A375 (cell line): ENCODE data around the gene MIP. TPM values are rescaled to one million over a fixed set of nuclear protein-coding genes. Genes with fewer than 3 reads are reported as not detected.

Experiments used
- total RNA-seq: library from RNA; depleted of rRNA; stranded (reverse); fragments of >200 nt; shearing (Covaris generic); gene quantifications from 2 replicates; pipeline ENCODE4 v1.2.3, GENCODE V29; 2014; rRNA removed

The MIP gene
- total RNA-seq = 0.11 TPM in 1 of 2 replicates, not detected in the other

GRCh38 chr12:56454557-56454956 is at the start of gene MIP:
Gene MIP, minus strand, starts transcription at chr12:56454657. Its CDS starts 44 bp downstream, at chr12:56454613.

GRCh38 chr12:56488041-56488955 is 33.8 kb upstream of the MIP start, which contains the start of gene GLS2:
Gene GLS2, minus strand, starts transcription at chr12:56488161. Its CDS starts 43 bp downstream, at chr12:56488118.

GRCh38 chr12:56468216-56469006 is 14.0 kb upstream of the MIP start, which contains the start of gene SPRYD4:
Gene SPRYD4, plus strand, starts transcription at chr12:56468578. Its CDS starts 14 bp downstream, at chr12:56468592.

GRCh38 chr12:56448860-56449621 is 5.4 kb downstream of the MIP start, which contains the start of gene TIMELESS:
Gene TIMELESS, minus strand, starts transcription at chr12:56449426. Its CDS starts 15,256 bp downstream, at chr12:56434170.

Other genes with a start within 250 kb of the MIP start
- 115 and 119 TPM in 2 replicates for gene RNF41, start 232.7 kb downstream of the MIP start, total RNA-seq
- 58.5 and 66.1 TPM in 2 replicates for gene NABP2, start 230.3 kb downstream of the MIP start, total RNA-seq
- gene SLC39A5, start 224.6 kb downstream of the MIP start, total RNA-seq = not detected in 2 replicates
- gene ANKRD52, start 196.3 kb downstream of the MIP start, total RNA-seq = 15.9 and 16.3 TPM in 2 replicates
- 21.2 and 23.2 TPM in 2 replicates for gene COQ10A, start 187.7 kb downstream of the MIP start, total RNA-seq
- 115 and 119 TPM in 2 replicates for gene CS, start 154.3 kb downstream of the MIP start, total RNA-seq
- gene CNPY2, start 138.7 kb downstream of the MIP start, total RNA-seq = 154 and 163 TPM in 2 replicates
- gene PAN2, start 120.7 kb downstream of the MIP start, total RNA-seq = 38.7 and 58.8 TPM in 2 replicates
- gene IL23A, start 115.8 kb downstream of the MIP start, total RNA-seq = 0.21 and 0.23 TPM in 2 replicates
- 33.0 and 33.2 TPM in 2 replicates for gene STAT2, start 94.5 kb downstream of the MIP start, total RNA-seq
- gene APOF, start 91.8 kb downstream of the MIP start, total RNA-seq = not detected in 2 replicates
- gene TIMELESS, start 5.2 kb downstream of the MIP start, total RNA-seq = 19.1 and 24.1 TPM in 2 replicates
- 4.5 and 4.7 TPM in 2 replicates for gene SPRYD4, start 13.9 kb upstream of the MIP start, total RNA-seq
- gene GLS2, start 33.5 kb upstream of the MIP start, total RNA-seq = 0.37 TPM in 1 of 2 replicates, not detected in the other
- 11.8 and 13.2 TPM in 2 replicates for gene RBMS2, start 67.2 kb upstream of the MIP start, total RNA-seq
- gene BAZ2A, start 175.7 kb upstream of the MIP start, total RNA-seq = 30.3 and 32.1 TPM in 2 replicates
- 608 and 615 TPM in 2 replicates for gene ATP5F1B, start 191.3 kb upstream of the MIP start, total RNA-seq
- 77.9 and 87.6 TPM in 2 replicates for gene PTGES3, start 233.6 kb upstream of the MIP start, total RNA-seq